Right atrium auricular region (tissue), 2 donors: Measurements from ENCODE around the gene GRB10. TPM values are rescaled to one million over a fixed set of nuclear protein-coding genes. Genes with fewer than 3 reads are reported as not detected.
A peak's percentile ranks its signal among the peaks of the same experiment; 100 is the strongest.

Source experiments
- DNase-seq: peaks from one replicate; pipeline ENCODE4 v3.0.0-alpha.2; 2019; ENCODE audit warnings: low spot score
- H3K27ac ChIP-seq, 2 donors: fragments of 200-600 bp; sonication (generic); 1 replicate in 1 of 2; 2 replicates in 1 of 2; pipeline ENCODE4 v1.5.1; 2016 to 2019
- H3K27me3 ChIP-seq, 2 donors: fragments of 200-600 bp; sonication (generic); one replicate each; pipeline versions ENCODE4 v1.5.1 to v1.6.0; 2017 to 2019
- H3K36me3 ChIP-seq: fragments of 200-600 bp; sonication (generic); one replicate; pipeline ENCODE4 v1.5.1; 2016
- H3K4me1 ChIP-seq, 2 donors: fragments of 200-600 bp; sonication (generic); one replicate each; pipeline versions ENCODE4 v1.5.1 to v1.6.0; 2017 to 2019
- H3K4me3 ChIP-seq, 2 donors: fragments of 200-600 bp; sonication (generic); 1 replicate in 1 of 2; 2 replicates in 1 of 2; pipeline ENCODE4 v1.5.1; 2017 to 2019; ENCODE audit warnings: mild to moderate bottlenecking in 1 of 2, moderate library complexity in 1 of 2
- H3K9me3 ChIP-seq, 2 donors: fragments of 200-600 bp; sonication (generic); one replicate each; pipeline ENCODE4 v1.5.1; 2019
- total RNA-seq, 2 donors: library from RNA; depleted of rRNA; stranded (reverse); fragments of >200 nt; gene quantifications; one replicate each; pipeline ENCODE4 v1.1.0, GENCODE V29; 2016
- TF ChIP-seq, protein P1 (sequence below), 2 donors: fragments of 200-600 bp; sonication (generic); IDR thresholded peaks; one replicate each; pipeline ENCODE4 v1.5.1; 2019; ENCODE audit warnings: antibody characterized with exemption in 2 of 2

Gene GRB10
- total RNA-seq = 10 to 100 TPM; 36.5 to 39.0 TPM

DNA sequence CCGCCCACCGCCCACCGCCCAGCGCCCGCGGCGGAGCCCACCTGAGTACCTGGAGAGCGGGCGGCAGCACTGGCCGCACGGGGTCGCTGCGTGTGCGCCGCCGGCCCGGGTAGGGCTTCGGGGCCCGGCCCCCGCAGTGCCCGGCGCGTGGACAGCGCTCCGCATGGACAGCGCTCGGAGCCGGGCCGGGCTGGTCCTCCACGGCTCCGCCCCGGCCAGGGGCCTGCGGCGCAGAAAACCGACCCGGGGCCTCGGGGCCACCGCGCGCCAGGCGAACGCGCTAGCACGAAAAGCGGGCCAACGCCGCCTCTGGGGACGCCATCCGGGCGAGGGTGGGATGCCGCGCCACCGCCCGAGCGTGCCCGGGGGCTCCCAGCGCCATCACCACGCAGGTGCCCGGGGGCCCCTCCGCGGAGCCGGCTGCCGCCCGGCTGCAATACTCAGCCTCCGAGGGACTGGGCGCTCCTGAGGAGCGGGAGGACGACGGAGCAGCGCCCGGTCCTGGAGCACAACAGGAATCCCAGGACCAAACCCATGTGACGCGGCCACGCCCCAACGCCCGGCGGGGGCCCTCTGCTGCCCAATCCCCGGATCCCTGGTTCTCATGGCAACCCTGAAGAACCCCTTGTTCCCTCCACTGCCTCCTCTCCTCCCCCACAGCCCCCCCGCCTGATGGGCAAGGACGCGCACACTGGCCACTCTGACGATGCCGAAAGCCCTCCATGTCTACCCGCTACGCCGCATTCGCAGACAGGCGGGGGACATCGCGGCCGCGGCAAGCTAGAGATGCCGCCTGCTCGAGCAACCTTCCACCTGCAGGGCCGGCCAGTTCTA is at the start of gene GRB10:
Gene GRB10, minus strand, starts transcription at position 522 of the 834 bp plus-strand sequence. CDS start 50,574 bp downstream, outside the sequence.
- Histone ChIP-seq H3K27me3 (no peaks in the 10 kb centered on the region), H3K36me3 (no peaks in the 10 kb centered on the region), H3K9me3 (no peaks in the 10 kb centered on the region), H3K27ac (peak within 1 kb of the TSS; percentile 47 to 61), H3K4me1 (peaks cover 0 to 61% of the 10 kb centered on the region in 2 donors), H3K4me3 (peak within 1 kb of the TSS; percentile 44 to 60)
- TF ChIP-seq, protein P1, sequence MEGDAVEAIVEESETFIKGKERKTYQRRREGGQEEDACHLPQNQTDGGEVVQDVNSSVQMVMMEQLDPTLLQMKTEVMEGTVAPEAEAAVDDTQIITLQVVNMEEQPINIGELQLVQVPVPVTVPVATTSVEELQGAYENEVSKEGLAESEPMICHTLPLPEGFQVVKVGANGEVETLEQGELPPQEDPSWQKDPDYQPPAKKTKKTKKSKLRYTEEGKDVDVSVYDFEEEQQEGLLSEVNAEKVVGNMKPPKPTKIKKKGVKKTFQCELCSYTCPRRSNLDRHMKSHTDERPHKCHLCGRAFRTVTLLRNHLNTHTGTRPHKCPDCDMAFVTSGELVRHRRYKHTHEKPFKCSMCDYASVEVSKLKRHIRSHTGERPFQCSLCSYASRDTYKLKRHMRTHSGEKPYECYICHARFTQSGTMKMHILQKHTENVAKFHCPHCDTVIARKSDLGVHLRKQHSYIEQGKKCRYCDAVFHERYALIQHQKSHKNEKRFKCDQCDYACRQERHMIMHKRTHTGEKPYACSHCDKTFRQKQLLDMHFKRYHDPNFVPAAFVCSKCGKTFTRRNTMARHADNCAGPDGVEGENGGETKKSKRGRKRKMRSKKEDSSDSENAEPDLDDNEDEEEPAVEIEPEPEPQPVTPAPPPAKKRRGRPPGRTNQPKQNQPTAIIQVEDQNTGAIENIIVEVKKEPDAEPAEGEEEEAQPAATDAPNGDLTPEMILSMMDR (IDR thresholded peaks at IDR 0.05) = peak in 1 of 2 donors; percentile 37
- DNase-seq = no peak

DNA sequence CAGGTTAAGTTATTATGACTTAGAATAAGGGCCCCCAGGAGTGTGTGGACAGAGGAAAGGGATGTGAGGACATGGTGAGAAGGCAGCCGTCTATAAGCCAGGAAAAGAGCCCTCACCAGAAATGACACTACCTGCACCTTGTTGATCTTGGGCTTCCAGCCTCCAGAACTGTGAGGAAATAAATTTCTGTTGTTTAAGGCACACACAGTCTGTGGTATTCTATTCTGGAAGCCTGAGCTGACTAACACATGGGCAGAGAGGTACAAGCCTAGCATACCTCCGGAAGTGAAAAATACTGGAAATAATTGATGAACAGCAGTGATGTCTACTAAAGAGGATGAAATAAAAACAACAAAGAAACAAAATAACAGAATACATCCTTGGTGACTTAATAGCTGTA is 46.1 kb upstream of the GRB10 start:
- DNase-seq = no peak
- no peaks in the 10 kb centered on the region for H3K27me3 ChIP-seq
- no peak overlapping the region for H3K4me3 ChIP-seq
- H3K9me3 ChIP-seq = no peaks in the 10 kb centered on the region
- H3K27ac ChIP-seq = no peak overlapping the region
- H3K36me3 ChIP-seq = no peaks in the 10 kb centered on the region
- TF ChIP-seq, protein P1 (IDR thresholded peaks at IDR 0.05) = no peak
- H3K4me1 ChIP-seq = peaks cover 0 to 8% of the 10 kb centered on the region in 2 donors

DNA sequence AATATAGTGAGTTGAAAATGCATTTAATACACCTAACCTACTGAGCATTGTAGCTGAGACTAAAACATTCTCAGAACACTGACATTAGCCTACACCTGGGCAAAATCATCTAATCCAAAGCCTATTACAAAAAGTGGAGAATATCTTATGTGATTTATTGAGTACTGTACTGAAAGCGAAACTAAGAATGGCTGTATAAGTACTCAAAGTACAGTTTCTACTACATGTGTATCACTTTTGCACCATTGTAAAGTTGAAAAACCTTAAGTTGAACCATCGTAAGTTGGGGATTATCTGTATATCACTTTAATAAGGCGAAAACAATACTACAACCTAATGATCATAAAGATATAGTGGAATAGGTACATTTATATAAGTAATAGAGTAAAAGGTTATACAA is 45.4 kb upstream of the GRB10 start:
- DNase-seq = no peak
- Histone ChIP-seq H3K27ac (no peak overlapping the region), H3K27me3 (no peaks in the 10 kb centered on the region), H3K4me1 (peaks cover 0 to 8% of the 10 kb centered on the region in 2 donors), H3K9me3 (no peaks in the 10 kb centered on the region), H3K36me3 (no peaks in the 10 kb centered on the region), H3K4me3 (no peak overlapping the region)
- TF ChIP-seq, protein P1 (IDR thresholded peaks at IDR 0.05) = no peak

DNA sequence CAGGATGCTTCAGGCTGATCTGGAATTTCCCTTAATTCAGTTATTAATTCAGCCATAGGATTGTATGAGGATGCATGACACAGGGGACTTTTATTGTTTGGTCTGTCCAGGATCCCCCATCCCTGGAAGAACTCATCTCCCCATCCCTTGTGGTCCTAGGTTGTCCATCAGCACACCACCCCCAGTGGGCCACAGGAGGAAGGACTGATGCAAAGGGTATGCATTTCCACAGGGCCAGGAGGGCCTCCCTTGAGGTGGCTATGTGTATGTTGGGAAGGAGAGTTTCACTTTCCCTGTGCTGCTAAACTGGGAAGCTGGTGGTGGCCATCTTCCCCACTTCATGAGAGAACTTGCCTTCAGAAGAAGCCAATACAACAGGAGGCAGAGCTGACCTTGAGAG is 44.6 kb upstream of the GRB10 start:
- no peak overlapping the region for H3K4me3 ChIP-seq
- H3K4me1 ChIP-seq = peaks cover 0 to 8% of the 10 kb centered on the region in 2 donors
- no peak for DNase-seq
- no peak overlapping the region for H3K27ac ChIP-seq
- H3K27me3 ChIP-seq = no peaks in the 10 kb centered on the region
- TF ChIP-seq, protein P1 (IDR thresholded peaks at IDR 0.05) = no peak
- no peaks in the 10 kb centered on the region for H3K36me3 ChIP-seq
- no peaks in the 10 kb centered on the region for H3K9me3 ChIP-seq

DNA sequence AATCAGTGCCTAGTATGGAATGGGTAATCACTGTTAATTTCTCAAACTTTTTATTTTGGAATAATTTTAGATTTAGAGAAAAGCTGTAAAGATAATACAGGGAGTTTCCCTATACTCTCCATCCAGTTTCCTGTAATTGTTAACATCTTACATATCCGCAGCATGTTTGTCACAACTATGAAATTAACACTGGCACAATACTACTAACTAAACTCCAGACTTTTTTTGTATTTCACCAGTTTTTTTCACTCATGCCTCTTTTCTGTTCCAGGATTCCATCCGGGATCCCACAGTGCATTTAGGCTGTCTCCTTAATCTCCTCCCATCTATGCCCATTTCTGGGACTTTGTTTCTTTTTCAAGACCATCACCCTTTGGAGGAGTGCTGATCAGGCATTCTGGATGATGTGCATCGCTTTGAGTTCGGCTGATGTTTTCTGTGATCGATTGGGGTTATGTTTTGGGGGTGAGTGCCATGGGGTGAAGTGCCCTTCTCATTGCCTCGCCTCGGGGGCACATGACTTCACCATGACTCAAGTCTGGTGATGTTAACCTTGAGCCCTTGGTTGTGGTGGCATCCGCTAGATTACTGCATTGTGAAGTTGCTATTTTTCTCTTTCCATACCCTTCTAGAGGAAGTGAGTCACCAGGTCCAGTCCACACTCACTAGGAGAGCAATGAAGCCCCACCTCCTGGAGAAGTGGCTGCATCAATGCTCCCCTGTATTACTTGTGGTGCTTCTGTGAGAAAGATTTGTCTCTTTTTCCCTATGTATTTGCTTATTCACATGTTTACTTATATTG is 43.9 kb upstream of the GRB10 start:
- no peaks in the 10 kb centered on the region for H3K9me3 ChIP-seq

More for the DNA sequence above, 43.9 kb upstream of the GRB10 start:
- H3K27me3 ChIP-seq = no peaks in the 10 kb centered on the region
- no peaks in the 10 kb centered on the region for H3K36me3 ChIP-seq
- no peak overlapping the region for H3K4me3 ChIP-seq
- H3K27ac ChIP-seq = no peak overlapping the region
- no peak for DNase-seq
- H3K4me1 ChIP-seq = peaks cover 0 to 8% of the 10 kb centered on the region in 2 donors
- TF ChIP-seq, protein P1 (IDR thresholded peaks at IDR 0.05) = no peak
